ENCODE results near the gene OR10R2. TPM values are rescaled to one million over a fixed set of nuclear protein-coding genes. Genes with fewer than 3 reads are reported as not detected.
"Not testable (repeated sequence)": the region's sequence is repeated elsewhere in the genome, so short reads cannot be mapped to it uniquely, and the experiment has no call there.

The OR10R2 gene
- total RNA-seq: not detected
- long read RNA-seq: 0 reads

GRCh38 chr1:158471920-158472319 lies at the start of gene OR10R2:
Gene OR10R2, plus strand, starts transcription at chr1:158472220. Its CDS starts 106 bp downstream, at chr1:158472326.
- ATAC-seq: no peak
- intact Hi-C loops (cut with DNase I): no loop called here
- no peak for DNase-seq

GRCh38 chr1:158425027-158425426 lies 47.0 kb upstream of the OR10R2 start:
- no peak for DNase-seq
- intact Hi-C loops (cut with DNase I): no loop called here
- ATAC-seq: no peak

- ATAC-seq: no peak
- DNase-seq: no peak
- intact Hi-C loops (cut with DNase I): no loop called here
Observed at GRCh38 chr1:158426137-158426536, 45.9 kb upstream of the OR10R2 start, which contains the start of gene OR10K2. Gene OR10K2, minus strand, starts transcription at chr1:158426237. Its CDS starts 5,371 bp downstream, at chr1:158420866.

- DNase-seq; intact Hi-C loops (cut with DNase I); ATAC-seq: not testable (repeated sequence)
Observed at GRCh38 chr1:158430163-158430562, 41.9 kb upstream of the OR10R2 start.

GRCh38 chr1:158434741-158435140 lies 37.3 kb upstream of the OR10R2 start:
- no peak for DNase-seq
- ATAC-seq: no peak
- intact Hi-C loops (cut with DNase I): no loop called here

- no peak for DNase-seq
- intact Hi-C loops (cut with DNase I): no loop called here
- ATAC-seq: no peak
Observed at GRCh38 chr1:158445376-158445775, 26.6 kb upstream of the OR10R2 start.

- DNase-seq: no peak
- ATAC-seq: no peak
- intact Hi-C loops (cut with DNase I): no loop called here
Observed at GRCh38 chr1:158454537-158454936, 17.5 kb upstream of the OR10R2 start.

GRCh38 chr1:158457246-158457645 lies 14.8 kb upstream of the OR10R2 start:
- DNase-seq: no peak
- intact Hi-C loops (cut with DNase I): no loop called here
- ATAC-seq: no peak

GRCh38 chr1:158458263-158458662 lies 13.8 kb upstream of the OR10R2 start:
- DNase-seq: no peak
- intact Hi-C loops (cut with DNase I): loop anchor here in 1 of 2 donors (2.0 kb wide), 1 partner anchor 43 kb away; no protein-coding TSS in a partner anchor
- no peak for ATAC-seq

- DNase-seq: no peak
- no peak for ATAC-seq
- intact Hi-C loops (cut with DNase I): no loop called here
Observed at GRCh38 chr1:158461534-158461933, 10.5 kb upstream of the OR10R2 start, which contains the start of gene OR10K1. Gene OR10K1, plus strand, starts transcription at chr1:158461834. Its CDS starts 3,728 bp downstream, at chr1:158465562.

- intact Hi-C loops (cut with DNase I): no loop called here
Observed at GRCh38 chr1:158485455-158485854, 13.4 kb downstream of the OR10R2 start.

GRCh38 chr1:158491316-158491715 lies 19.3 kb downstream of the OR10R2 start:
- intact Hi-C loops (cut with DNase I): no loop called here
- ATAC-seq: no peak
- no peak for DNase-seq

More at GRCh38 chr1:158485455-158485854, 13.4 kb downstream of the OR10R2 start:
- ATAC-seq (no peak), DNase-seq (no peak)

GRCh38 chr1:158493054-158493453 lies 21.0 kb downstream of the OR10R2 start:
- no peak for DNase-seq
- no peak for ATAC-seq
- intact Hi-C loops (cut with DNase I): no loop called here

- intact Hi-C loops (cut with DNase I): no loop called here
- ATAC-seq (no peak), DNase-seq (no peak)
Observed at GRCh38 chr1:158494796-158495195, 22.8 kb downstream of the OR10R2 start.

GRCh38 chr1:158496374-158496773 lies 24.4 kb downstream of the OR10R2 start:
- intact Hi-C loops (cut with DNase I): no loop called here
- ATAC-seq: no peak
- DNase-seq: no peak

- intact Hi-C loops (cut with DNase I): no loop called here
- DNase-seq (peak; percentile 25), ATAC-seq (no peak)
Observed at GRCh38 chr1:158506369-158506987, 34.5 kb downstream of the OR10R2 start.

- intact Hi-C loops (cut with DNase I): no loop called here
- no peak for DNase-seq
- no peak for ATAC-seq
Observed at GRCh38 chr1:158507511-158507910, 35.5 kb downstream of the OR10R2 start.

GRCh38 chr1:158509471-158510156 lies 37.6 kb downstream of the OR10R2 start:
- intact Hi-C loops (cut with DNase I): no loop called here
- DNase-seq: peak; percentile 23
- ATAC-seq: peak; percentile 23 to 54

GRCh38 chr1:158516966-158517365 lies 44.9 kb downstream of the OR10R2 start:
- ATAC-seq: no peak
- no peak for DNase-seq
- intact Hi-C loops (cut with DNase I): no loop called here

- intact Hi-C loops (cut with DNase I): no loop called here
Observed at GRCh38 chr1:158520021-158520420, 48.0 kb downstream of the OR10R2 start.

More at GRCh38 chr1:158520021-158520420, 48.0 kb downstream of the OR10R2 start:
- ATAC-seq (no peak), DNase-seq (no peak)
